Amniotic epithelial cell (primary cell): Measurements from ENCODE around the gene SLC22A23.

Source experiments
- DNase-seq: peaks from one replicate; pipeline ENCODE4 v3.0.0-alpha.2; 2010; ENCODE audit warnings: low read depth

Gene SLC22A23

DNA sequence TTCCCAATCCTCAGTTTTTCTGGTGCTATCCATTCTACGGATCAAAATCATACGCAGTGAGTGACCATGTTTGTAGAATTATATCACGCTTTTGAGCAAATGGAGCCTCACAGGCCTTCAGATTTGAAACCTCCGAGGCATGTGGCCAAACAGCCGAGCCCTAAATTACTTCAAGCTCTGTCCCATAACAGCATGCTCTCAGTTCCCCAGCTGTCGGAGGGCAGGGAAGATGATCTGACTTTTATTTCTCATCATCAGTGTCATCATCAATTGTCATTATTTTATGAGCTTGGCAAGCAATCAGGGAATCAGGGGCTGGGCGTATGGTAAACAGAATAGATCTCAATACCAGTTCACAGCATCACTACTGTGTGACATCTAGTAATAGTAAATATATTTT, 124.9 kb downstream of the SLC22A23 start:
- DNase-seq = no peak

GRCh38 chr6:3331494-3331893, 125.4 kb downstream of the SLC22A23 start:
- no peak for DNase-seq

GRCh38 chr6:3330199-3330598, 126.7 kb downstream of the SLC22A23 start:
- DNase-seq = no peak

DNA sequence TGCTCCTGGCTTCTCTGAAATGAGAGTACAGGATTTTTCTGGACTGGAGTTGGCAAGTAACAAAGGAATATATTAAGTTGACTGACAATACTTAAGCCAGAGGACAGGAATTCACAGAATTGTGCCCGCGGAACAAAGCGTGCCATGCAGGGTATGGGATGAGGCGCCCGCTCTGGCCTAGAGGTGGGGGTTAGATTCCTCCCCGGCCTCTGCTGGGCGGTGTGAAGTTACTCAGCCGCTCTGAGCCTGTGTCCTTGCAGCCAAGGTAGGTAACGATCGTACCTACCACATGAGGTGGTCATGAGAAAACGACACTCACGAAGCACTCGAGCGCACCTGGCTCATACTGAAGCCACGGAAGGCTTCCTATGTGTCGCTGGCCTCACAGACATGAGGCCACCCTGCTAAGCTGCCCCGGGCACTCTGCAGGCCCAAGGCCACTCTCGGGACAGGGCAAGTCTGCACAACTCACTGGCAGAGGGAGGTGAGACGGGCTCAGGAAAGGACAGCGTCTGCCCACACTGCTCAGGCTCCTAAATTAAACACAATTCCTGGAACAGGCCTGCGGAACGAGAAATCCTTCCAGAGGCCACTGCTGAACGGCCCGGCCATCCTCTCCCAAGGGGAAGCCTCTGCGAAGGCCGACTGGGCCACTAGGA, 127.3 kb downstream of the SLC22A23 start:
- no peak for DNase-seq

- no peak for DNase-seq
Measured at GRCh38 chr6:3328796-3329195, 128.1 kb downstream of the SLC22A23 start.

DNA sequence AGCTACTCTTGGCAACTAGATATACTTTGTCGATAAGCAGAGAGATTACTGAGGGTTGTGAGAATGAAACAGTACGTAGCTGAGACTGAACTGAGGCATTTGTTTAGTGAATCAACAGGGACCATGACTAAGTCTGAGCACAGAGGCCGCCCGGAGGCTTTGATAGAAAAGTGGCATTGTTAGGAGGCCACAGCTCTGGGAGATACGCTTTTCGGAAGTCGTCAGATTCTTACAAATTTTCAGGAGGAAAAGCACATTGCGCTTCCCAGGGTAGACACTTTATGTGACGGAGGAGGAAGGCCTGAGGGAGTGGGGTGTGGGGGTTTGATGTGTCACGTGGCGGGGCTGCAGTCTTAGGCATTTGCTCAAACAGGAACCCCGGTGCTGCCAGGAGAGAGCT, 128.7 kb downstream of the SLC22A23 start:
- DNase-seq = no peak

- DNase-seq = no peak
Measured at GRCh38 chr6:3327403-3327802, 129.4 kb downstream of the SLC22A23 start.

- DNase-seq = no peak
Measured at GRCh38 chr6:3326981-3327380, 129.9 kb downstream of the SLC22A23 start.

- no peak for DNase-seq
Measured at GRCh38 chr6:3326184-3326971, 130.5 kb downstream of the SLC22A23 start.

GRCh38 chr6:3325210-3325609, 131.6 kb downstream of the SLC22A23 start:
- peak; percentile 28 for DNase-seq

DNA sequence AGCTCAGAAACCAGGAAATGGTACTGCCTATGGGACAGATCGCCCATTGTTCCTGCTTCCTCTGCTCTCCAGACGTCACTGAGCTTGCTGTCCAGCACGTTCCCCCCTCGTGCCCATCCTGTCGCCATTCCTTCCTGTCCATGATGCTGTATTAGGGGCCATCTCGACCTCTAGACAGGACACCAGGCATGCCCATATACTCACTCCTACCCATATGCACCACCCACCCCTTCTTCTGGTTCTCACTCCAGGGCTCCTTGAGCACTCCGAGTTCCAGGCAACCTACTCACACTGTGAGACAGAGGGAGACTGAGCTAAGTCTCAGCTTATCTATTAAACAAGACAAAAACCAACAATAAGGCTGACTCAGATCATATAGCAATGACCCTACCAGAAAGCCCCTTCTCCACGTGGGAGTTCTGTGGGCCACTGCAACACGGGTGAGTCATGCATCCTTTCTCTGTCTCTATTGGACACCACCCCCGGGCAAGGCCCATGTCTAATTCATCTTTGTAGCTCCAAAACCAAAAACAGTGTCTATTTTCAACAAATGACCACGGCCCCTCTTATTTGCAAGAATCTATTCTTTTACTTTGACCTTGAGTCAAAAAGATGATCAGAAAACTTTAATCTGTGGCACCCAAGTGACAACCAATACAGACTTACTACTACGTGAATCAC, 132.4 kb downstream of the SLC22A23 start:
- peak; percentile 88 for DNase-seq

DNA sequence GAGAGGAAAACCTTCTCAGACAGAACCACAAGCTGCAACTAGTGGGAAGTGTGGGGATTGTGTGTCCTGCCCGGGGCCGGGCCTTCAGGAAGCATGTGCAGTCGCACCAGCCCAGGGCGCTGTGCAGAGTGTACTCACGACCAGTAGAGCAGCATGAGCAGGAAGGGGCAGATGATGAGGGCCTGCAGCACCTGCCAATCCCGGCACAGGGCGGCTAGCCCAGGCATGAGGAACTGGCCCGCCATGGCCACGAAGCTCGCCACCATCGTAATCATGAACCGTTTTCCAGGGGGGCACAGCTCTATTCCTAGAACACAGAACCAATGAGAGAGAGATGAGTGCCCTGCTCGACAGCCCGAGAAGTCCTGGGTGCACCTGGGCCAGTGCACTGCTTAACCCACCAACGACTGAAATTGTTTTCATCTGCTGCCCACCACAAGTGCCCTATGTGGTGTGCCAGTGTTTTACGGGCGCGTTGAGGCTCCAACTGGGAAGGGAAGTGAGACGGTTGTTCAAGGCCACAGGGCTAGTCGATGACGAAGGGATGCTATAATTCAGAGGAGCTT, 133.1 kb downstream of the SLC22A23 start:
- no peak for DNase-seq

- no peak for DNase-seq
Measured at GRCh38 chr6:3323148-3323547, 133.7 kb downstream of the SLC22A23 start.

DNA sequence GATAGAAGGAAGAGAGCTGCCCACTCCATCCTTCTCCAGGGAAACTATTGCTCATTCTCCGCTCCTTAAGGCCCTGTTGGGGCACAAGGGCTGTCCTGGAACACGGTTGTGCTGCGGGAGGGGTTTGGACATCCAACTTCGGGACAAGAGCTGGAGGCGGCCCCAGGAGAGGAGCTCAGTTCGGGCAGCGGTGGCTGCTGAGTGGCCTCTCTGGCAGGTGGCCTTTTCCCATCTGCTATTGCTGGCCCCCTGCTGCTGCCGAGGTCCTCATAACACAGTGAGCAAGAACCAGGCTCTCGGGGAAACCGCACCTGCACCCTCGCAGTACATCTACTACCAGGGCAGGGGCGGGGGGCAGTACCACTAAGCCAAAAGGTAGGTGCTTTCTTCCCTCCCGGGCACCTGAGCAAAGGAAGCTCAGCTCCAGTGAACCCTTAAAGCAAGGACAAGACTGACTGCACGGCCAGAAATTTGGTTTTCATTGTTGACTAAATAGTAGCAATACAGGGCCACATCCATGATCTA, 134.4 kb downstream of the SLC22A23 start:
- DNase-seq = no peak

GRCh38 chr6:3321875-3322274, 135.0 kb downstream of the SLC22A23 start:
- no peak for DNase-seq

GRCh38 chr6:3321042-3321441, 135.8 kb downstream of the SLC22A23 start:
- no peak for DNase-seq

GRCh38 chr6:3320238-3320811, 136.5 kb downstream of the SLC22A23 start:
- DNase-seq = no peak

- no peak for DNase-seq
Measured at GRCh38 chr6:3319610-3320200, 137.1 kb downstream of the SLC22A23 start.

DNA sequence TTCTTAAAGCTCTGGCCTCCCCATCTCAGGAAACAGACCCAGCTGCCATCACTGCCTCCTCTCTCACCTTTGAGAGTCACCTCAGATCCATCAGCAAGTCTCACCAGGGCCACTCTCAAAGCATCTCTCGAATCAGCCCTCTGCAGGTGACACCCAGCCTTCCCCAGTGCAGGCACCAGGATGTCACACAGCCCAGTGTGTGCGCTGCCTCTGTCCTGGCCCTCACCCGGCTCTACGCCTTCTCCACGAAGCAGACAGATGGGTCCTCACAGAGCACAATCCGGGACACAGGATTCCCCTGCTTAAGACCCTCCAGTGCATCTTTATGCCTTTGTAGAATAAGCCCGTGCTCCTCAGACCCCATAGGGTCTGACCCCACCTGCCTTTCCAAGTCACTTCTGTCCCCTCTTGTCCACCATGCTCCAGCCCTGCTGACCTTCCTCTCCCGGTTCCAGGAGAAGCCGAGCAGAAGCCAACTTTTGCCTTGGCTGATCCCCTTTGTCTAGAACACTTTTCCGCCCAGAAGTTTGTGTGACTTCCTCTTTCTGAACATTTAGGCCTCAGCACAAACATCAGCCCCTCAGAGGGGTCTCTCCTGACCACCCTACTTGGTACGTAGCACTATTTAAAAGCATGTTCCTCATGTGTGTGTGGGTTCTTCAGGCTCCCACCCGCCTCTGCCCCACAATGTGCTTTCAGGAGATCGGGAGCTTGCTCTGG, 137.9 kb downstream of the SLC22A23 start:
- DNase-seq = no peak

GRCh38 chr6:3318226-3318625, 138.6 kb downstream of the SLC22A23 start:
- DNase-seq = no peak

GRCh38 chr6:3317741-3318211, 139.1 kb downstream of the SLC22A23 start:
- no peak for DNase-seq
